HEK293 (cell line): ENCODE results near the gene OR5H14.
A peak's percentile ranks its signal among the peaks of the same experiment; 100 is the strongest.

Experiments used
- CTCF ChIA-PET: fragments of 350-600 bp; formaldehyde crosslinking; extraction: SDS; loops from one replicate; lab custom pipeline; 2021; ENCODE audit warnings: antibody characterized with exemption; lab: Yijun Ruan, JAX
- POLR2A ChIA-PET: fragments of 300-600 bp; formaldehyde crosslinking; extraction: SDS; loops from one replicate; lab custom pipeline; 2020; ENCODE audit warnings: antibody characterized with exemption, inconsistent platforms; lab: Yijun Ruan, JAX
- H3K27ac ChIP-seq: fragments of 200-500 bp; sonication (Bioruptor generic); 2 replicates; pipeline ENCODE4 v1.5.1; 2014; ENCODE audit warnings: low read depth, low read length, control low read depth, inconsistent platforms; ENCODE audit errors: extremely low read depth
- H3K36me3 ChIP-seq, 2 experiments: fragments of 200-500 bp in 1 of 2; sonication (Bioruptor generic) in 1 of 2; 1 replicate in 1 of 2; 2 replicates in 1 of 2; pipeline ENCODE4 v1.5.1; 2014 to 2017; ENCODE audit warnings: inconsistent platforms in 2 of 2, low read length in 2 of 2; ENCODE audit not compliant: control insufficient read depth in 2 of 2, insufficient read depth in 1 of 2
- H3K4me1 ChIP-seq: fragments of 200-500 bp; sonication (Bioruptor generic); 2 replicates; pipeline ENCODE4 v1.5.1; 2014; ENCODE audit warnings: mild to moderate bottlenecking, low read length, inconsistent platforms; ENCODE audit not compliant: control insufficient read depth, insufficient read depth
- H3K4me3 ChIP-seq: 2 replicates; pipeline ENCODE4 v1.5.1; 2011; ENCODE audit warnings: low read depth, mild to moderate bottlenecking, control low read depth, low read length, moderate library complexity
- H3K9me3 ChIP-seq: fragments of 200-500 bp; sonication (Bioruptor generic); 2 replicates; pipeline ENCODE4 v1.5.1; 2014; ENCODE audit warnings: low read depth, low read length, inconsistent platforms; ENCODE audit not compliant: control insufficient read depth, insufficient read depth
- HOXA7 ChIP-seq: sonication (generic); formaldehyde crosslinking; IDR thresholded peaks from 2 replicates; pipeline ENCODE4 v1.8.1; 2022; ENCODE audit warnings: missing genetic modification reagents, borderline replicate concordance
- IKZF3 ChIP-seq: fragments of 450-650 bp; IDR thresholded peaks from 2 replicates; pipeline ENCODE4 v1.5.0; 2018; ENCODE audit warnings: missing biosample characterization, mild to moderate bottlenecking, missing genetic modification characterization, moderate library complexity
- INSM2 ChIP-seq: fragments of 450-650 bp; formaldehyde crosslinking; IDR thresholded peaks from 2 replicates; pipeline ENCODE4 v1.5.1; 2016; ENCODE audit warnings: missing biosample characterization, missing genetic modification characterization
- SCRT1 ChIP-seq: fragments of 450-650 bp; formaldehyde crosslinking; IDR thresholded peaks from 2 replicates; pipeline ENCODE4 v1.5.1; 2016; ENCODE audit warnings: missing biosample characterization, missing genetic modification characterization, borderline replicate concordance
- SCRT2 ChIP-seq: fragments of 450-650 bp; formaldehyde crosslinking; IDR thresholded peaks from 2 replicates; pipeline ENCODE4 v1.5.1; 2016; ENCODE audit warnings: missing biosample characterization, missing genetic modification characterization
- SETDB1 ChIP-seq: IDR thresholded peaks from one replicate; pipeline ENCODE4 v1.6.1; 2017; ENCODE audit warnings: mild to moderate bottlenecking, low read length, moderate library complexity, mixed read lengths; ENCODE audit not compliant: insufficient read length
- YY2 ChIP-seq: fragments of 450-650 bp; formaldehyde crosslinking; IDR thresholded peaks from 2 replicates; pipeline ENCODE4 v1.5.1; 2016; ENCODE audit warnings: missing biosample characterization, missing genetic modification characterization
- ZBTB48 ChIP-seq: fragments of 450-650 bp; formaldehyde crosslinking; IDR thresholded peaks from 2 replicates; pipeline ENCODE4 v1.5.1; 2016; ENCODE audit warnings: missing biosample characterization, missing genetic modification characterization
- ZBTB7A ChIP-seq: fragments of 450-650 bp; formaldehyde crosslinking; IDR thresholded peaks from 2 replicates; pipeline ENCODE4 v1.5.1; 2016; ENCODE audit warnings: low read depth, missing biosample characterization, missing genetic modification characterization
- ZNF16 ChIP-seq: fragments of 450-650 bp; formaldehyde crosslinking; IDR thresholded peaks from 2 replicates; pipeline ENCODE4 v1.5.1; 2016; ENCODE audit warnings: low read depth, missing biosample characterization, missing genetic modification characterization
- ZNF169 ChIP-seq: fragments of 450-650 bp; formaldehyde crosslinking; IDR thresholded peaks from 2 replicates; pipeline ENCODE4 v1.5.1; 2016; ENCODE audit warnings: missing biosample characterization, missing genetic modification characterization
- ZNF19 ChIP-seq: fragments of 450-650 bp; formaldehyde crosslinking; IDR thresholded peaks from 2 replicates; pipeline ENCODE4; 2016; ENCODE audit warnings: missing biosample characterization, missing genetic modification characterization, low read depth
- ZNF211 ChIP-seq: fragments of 450-650 bp; formaldehyde crosslinking; IDR thresholded peaks from 2 replicates; pipeline ENCODE4 v1.5.1; 2016; ENCODE audit warnings: low read depth, missing biosample characterization, missing genetic modification characterization
- ZNF239 ChIP-seq: fragments of 450-650 bp; formaldehyde crosslinking; IDR thresholded peaks from 2 replicates; pipeline ENCODE4 v1.5.1; 2016; ENCODE audit warnings: missing biosample characterization, missing genetic modification characterization
- ZNF391 ChIP-seq: fragments of 450-650 bp; formaldehyde crosslinking; IDR thresholded peaks from 2 replicates; pipeline ENCODE4 v1.5.1; 2016; ENCODE audit warnings: low read depth, missing biosample characterization, missing genetic modification characterization, borderline replicate concordance
- ZNF561 ChIP-seq: fragments of 450-650 bp; IDR thresholded peaks from 2 replicates; pipeline ENCODE4 v1.5.1; 2018; ENCODE audit warnings: missing biosample characterization, missing genetic modification characterization, borderline replicate concordance
- ZNF654 ChIP-seq: fragments of 450-650 bp; formaldehyde crosslinking; IDR thresholded peaks from 2 replicates; pipeline ENCODE4 v1.5.1; 2016; ENCODE audit warnings: low read depth, missing biosample characterization, missing genetic modification characterization
- ZNF701 ChIP-seq: fragments of 450-650 bp; formaldehyde crosslinking; IDR thresholded peaks from 2 replicates; pipeline ENCODE4 v1.5.1; 2016; ENCODE audit warnings: missing biosample characterization, missing genetic modification characterization
- ZNF704 ChIP-seq: fragments of 450-650 bp; formaldehyde crosslinking; IDR thresholded peaks from 2 replicates; pipeline ENCODE4 v1.5.1; 2016; ENCODE audit warnings: missing biosample characterization, missing genetic modification characterization
- ZNF843 ChIP-seq: fragments of 450-650 bp; formaldehyde crosslinking; IDR thresholded peaks from 2 replicates; pipeline ENCODE4 v1.5.1; 2016; ENCODE audit warnings: missing biosample characterization, missing genetic modification characterization
- TF ChIP-seq, protein P1 (sequence below): fragments of 450-650 bp; formaldehyde crosslinking; IDR thresholded peaks from 2 replicates; pipeline ENCODE4 v1.5.1; 2016; ENCODE audit warnings: missing biosample characterization, missing genetic modification characterization, borderline replicate concordance
- TF ChIP-seq, protein P2 (sequence below): fragments of 450-650 bp; formaldehyde crosslinking; IDR thresholded peaks from 2 replicates; pipeline ENCODE4 v1.5.1; 2016; ENCODE audit warnings: missing biosample characterization, missing genetic modification characterization

OR5H14 gene

GRCh38 chr3:98115717-98116116 is 31.6 kb upstream of the OR5H14 start:
- POLR2A ChIA-PET: no interaction called here
- no peaks in the 10 kb centered on the region for H3K9me3 ChIP-seq
- no peak overlapping the region for H3K4me3 ChIP-seq
- CTCF ChIA-PET: no interaction called here
- TF ChIP-seq SCRT1 (tag by site-specific recombination): peak; percentile 73
- peak; percentile 85 for TF ChIP-seq SCRT2 (tag by site-specific recombination)
- no peak for TF ChIP-seq ZNF654
- TF ChIP-seq ZNF169 (tag by site-specific recombination): no peak
- TF ChIP-seq, all 188 proteins: peak for 2
- H3K4me1 ChIP-seq: no peaks in the 10 kb centered on the region
- no peak overlapping the region for H3K27ac ChIP-seq
- H3K36me3 ChIP-seq: no peaks in the 10 kb centered on the region

DNA sequence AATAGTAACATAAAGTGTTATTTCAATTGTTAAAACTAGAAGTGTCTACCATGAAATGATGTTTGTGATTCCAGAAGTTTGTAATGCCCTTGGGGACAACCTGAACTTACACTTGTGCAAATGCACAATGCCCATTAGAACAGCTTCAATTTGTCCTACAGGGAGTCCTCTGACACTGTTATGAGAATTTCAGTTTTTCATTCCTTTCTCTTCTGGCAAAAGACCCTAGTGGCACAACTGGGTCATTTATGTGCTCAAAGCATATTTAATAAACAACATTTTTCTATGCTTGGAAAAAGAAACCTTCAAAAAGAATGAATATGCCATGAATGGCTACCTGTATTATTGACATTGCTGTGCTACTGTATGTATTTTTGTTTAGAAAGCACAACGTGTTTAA is 16.9 kb upstream of the OR5H14 start, which contains the start of gene OR5H1:
OR5H1 (plus strand) TSS at position 301 of the 400 bp plus-strand sequence. CDS start 1,977 bp downstream, outside the sequence.
- CTCF ChIA-PET: no interaction called here
- no peak within 1 kb of the TSS for H3K4me3 ChIP-seq
- POLR2A ChIA-PET: no interaction called here
- no peaks in the 10 kb centered on the region for H3K9me3 ChIP-seq
- no peaks in the 10 kb centered on the region for H3K36me3 ChIP-seq
- TF ChIP-seq ZNF211 (tag by site-specific recombination): no peak
- no peak for TF ChIP-seq ZBTB48
- TF ChIP-seq HOXA7: no peak
- no peak for TF ChIP-seq ZNF704 (tag by site-specific recombination)
- no peak for TF ChIP-seq IKZF3 (tag by site-specific recombination)
- no peak for TF ChIP-seq INSM2
- TF ChIP-seq ZNF391 (tag by site-specific recombination): no peak
- no peak for TF ChIP-seq ZNF239 (tag by site-specific recombination)
- no peak for TF ChIP-seq SETDB1
- no peak for TF ChIP-seq ZNF561 (tag by site-specific recombination)
- TF ChIP-seq YY2 (tag by site-specific recombination): no peak
- no peak for TF ChIP-seq ZNF19
- TF ChIP-seq, protein P1, sequence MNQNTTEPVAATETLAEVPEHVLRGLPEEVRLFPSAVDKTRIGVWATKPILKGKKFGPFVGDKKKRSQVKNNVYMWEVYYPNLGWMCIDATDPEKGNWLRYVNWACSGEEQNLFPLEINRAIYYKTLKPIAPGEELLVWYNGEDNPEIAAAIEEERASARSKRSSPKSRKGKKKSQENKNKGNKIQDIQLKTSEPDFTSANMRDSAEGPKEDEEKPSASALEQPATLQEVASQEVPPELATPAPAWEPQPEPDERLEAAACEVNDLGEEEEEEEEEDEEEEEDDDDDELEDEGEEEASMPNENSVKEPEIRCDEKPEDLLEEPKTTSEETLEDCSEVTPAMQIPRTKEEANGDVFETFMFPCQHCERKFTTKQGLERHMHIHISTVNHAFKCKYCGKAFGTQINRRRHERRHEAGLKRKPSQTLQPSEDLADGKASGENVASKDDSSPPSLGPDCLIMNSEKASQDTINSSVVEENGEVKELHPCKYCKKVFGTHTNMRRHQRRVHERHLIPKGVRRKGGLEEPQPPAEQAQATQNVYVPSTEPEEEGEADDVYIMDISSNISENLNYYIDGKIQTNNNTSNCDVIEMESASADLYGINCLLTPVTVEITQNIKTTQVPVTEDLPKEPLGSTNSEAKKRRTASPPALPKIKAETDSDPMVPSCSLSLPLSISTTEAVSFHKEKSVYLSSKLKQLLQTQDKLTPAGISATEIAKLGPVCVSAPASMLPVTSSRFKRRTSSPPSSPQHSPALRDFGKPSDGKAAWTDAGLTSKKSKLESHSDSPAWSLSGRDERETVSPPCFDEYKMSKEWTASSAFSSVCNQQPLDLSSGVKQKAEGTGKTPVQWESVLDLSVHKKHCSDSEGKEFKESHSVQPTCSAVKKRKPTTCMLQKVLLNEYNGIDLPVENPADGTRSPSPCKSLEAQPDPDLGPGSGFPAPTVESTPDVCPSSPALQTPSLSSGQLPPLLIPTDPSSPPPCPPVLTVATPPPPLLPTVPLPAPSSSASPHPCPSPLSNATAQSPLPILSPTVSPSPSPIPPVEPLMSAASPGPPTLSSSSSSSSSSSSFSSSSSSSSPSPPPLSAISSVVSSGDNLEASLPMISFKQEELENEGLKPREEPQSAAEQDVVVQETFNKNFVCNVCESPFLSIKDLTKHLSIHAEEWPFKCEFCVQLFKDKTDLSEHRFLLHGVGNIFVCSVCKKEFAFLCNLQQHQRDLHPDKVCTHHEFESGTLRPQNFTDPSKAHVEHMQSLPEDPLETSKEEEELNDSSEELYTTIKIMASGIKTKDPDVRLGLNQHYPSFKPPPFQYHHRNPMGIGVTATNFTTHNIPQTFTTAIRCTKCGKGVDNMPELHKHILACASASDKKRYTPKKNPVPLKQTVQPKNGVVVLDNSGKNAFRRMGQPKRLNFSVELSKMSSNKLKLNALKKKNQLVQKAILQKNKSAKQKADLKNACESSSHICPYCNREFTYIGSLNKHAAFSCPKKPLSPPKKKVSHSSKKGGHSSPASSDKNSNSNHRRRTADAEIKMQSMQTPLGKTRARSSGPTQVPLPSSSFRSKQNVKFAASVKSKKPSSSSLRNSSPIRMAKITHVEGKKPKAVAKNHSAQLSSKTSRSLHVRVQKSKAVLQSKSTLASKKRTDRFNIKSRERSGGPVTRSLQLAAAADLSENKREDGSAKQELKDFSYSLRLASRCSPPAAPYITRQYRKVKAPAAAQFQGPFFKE: no peak
- TF ChIP-seq ZNF843 (tag by site-specific recombination): no peak
- TF ChIP-seq ZNF701: no peak
- TF ChIP-seq, protein P2, sequence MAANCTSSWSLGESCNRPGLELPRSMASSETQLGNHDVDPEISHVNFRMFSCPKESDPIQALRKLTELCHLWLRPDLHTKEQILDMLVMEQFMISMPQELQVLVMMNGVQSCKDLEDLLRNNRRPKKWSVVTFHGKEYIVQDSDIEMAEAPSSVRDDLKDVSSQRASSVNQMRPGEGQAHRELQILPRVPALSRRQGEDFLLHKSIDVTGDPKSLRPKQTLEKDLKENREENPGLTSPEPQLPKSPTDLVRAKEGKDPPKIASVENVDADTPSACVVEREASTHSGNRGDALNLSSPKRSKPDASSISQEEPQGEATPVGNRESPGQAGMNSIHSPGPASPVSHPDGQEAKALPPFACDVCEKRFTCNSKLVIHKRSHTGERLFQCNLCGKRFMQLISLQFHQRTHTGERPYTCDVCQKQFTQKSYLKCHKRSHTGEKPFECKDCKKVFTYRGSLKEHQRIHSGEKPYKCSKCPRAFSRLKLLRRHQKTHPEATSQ: no peak
- no peak for TF ChIP-seq ZBTB7A (tag by site-specific recombination)
- no peak for TF ChIP-seq ZNF16 (tag by site-specific recombination)
- H3K27ac ChIP-seq: no peak within 1 kb of the TSS
- no peaks in the 10 kb centered on the region for H3K4me1 ChIP-seq
